Measurements from ENCODE around the gene PMAIP1. TPM values are rescaled to one million over a fixed set of nuclear protein-coding genes. Genes with fewer than 3 reads are reported as not detected.
"Not testable (repeated sequence)": the region's sequence is repeated elsewhere in the genome, so short reads cannot be mapped to it uniquely, and the experiment has no call there.

Gene PMAIP1
- total RNA-seq = 0.28 TPM

DNA sequence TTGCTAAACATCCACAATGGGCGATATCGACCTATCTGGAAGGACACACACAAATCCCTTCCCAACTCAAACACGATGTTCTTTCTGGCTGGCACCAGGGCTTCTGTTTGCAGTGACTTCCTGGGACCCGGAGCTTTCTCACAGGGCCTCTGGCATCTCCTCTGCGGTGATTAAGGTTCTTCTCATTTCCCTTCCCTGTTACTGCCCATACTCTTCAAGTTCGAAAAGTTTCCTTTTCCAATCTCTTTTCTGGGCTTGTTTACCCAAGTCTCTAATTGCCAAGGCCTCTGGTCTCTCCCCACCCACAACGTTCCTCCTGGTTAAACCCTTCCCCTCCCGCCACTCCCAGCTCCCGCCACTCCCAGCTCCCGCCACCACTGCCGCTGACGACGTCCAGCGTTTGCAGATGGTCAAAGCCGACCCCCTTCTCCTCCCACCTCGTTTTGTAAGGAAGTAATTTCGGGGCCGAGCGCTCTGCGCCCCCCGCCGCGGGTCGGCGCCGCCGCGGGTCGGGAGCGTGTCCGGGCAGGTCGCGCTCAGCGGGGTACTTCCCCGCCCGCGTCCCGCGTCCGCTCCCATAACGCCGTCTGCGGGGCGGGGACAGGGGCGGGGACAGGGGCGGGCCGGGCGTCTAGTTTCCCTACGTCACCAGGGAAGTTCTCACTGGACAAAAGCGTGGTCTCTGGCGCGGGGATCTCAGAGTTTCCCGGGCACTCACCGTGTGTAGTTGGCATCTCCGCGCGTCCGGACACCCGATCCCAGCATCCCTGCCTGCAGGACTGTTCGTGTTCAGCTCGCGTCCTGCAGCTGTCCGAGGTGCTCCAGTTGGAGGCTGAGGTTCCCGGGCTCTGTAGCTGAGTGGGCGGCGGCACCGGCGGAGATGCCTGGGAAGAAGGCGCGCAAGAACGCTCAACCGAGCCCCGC, at the start of gene PMAIP1:
PMAIP1 (plus strand) TSS at position 699 of the 924 bp plus-strand sequence; CDS start at position 881, 182 bp downstream.
- DNase-seq (ENCODE audit: low spot score) (peak; percentile 75), ATAC-seq (peak; percentile 94)

DNA sequence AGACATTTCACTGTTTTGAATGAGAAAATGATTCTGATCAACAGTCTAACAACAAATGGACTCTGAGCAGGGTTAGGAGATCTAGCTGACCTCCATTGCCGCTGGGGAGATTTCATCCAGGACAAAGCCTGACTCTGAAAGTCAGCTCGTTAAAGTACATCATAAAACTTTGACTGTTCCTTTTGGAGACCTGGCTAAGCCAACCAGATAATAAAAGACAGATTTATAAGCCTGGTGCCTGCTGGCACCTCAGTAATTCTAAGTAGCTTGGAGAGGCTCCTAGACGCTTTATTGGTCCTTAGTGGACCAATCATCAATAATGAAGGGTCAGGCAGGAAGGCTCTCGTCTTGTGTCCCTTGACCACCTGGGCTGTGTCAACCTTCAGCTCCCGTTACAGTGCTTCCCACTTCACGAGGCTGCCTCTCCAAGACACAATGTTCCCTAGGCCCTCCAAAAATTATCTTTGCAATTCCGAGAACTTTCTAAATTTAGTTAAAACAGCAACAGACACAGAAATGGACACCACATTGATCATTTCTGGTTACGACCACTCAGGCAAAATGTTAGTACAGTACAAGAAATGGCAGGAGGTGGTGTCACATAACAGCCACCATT, 47.9 kb upstream of the PMAIP1 start:
- DNase-seq (ENCODE audit: low spot score) (no peak), ATAC-seq (no peak)

DNA sequence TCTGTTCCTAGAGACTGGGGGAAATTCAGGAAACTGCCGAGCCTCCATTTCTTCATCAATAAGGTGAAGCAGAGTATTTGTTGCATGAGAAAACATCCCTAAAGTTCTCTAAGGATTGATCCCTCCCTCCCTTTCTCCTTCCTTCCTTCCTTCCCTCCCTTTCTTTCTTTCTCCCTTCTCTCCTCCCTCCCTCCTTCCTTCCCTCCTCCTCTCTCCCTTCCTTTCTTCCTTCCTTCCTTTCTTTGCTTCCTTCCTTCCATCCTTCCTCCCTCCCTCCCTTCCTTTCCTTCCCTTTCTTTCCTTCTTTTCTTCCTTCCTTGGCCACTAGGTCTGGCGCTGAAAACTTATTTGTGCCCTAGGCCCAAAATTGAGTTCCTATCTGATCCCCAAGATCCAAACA, 47.2 kb upstream of the PMAIP1 start:
- no peak for DNase-seq (ENCODE audit: low spot score)
- no peak for ATAC-seq

DNA sequence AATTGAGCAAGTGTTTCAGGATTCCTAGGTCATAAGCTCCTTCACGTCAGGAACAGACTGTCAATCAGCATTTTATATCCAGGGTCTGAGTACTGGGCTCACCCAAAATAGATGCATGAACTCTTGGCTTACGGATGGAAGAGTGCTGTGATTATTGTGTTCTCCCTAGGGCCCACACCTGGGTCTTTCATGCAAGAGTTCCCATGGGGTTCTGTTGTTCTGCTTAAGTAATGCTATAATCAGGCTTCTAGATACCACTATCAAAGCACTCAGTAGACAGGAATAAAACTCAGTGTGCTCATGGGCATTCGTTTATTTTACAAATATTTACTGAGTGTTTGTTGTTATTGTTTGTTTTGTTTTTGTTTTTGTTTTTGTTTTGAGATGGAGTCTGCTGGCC, 46.4 kb upstream of the PMAIP1 start:
- DNase-seq (ENCODE audit: low spot score) = no peak
- no peak for ATAC-seq

DNA sequence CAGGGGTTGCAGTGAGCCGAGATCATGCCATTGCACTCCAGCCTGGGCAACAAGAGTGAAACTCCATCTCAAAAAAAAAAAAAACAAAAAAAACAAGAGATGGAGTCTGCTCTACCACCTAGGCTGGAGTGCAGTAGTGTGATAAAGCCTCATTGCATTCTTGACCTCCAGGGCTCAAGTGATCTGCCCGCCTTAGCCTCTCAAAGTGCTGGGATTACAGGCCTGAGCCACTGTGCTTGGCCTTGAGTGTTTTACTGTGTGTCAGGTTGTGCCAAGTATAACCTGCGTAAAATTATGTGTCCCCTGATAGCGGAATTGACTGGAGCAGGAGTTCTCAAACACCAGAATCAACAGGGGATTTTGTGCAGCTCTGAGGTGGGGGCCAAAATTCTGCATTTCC, 45.8 kb upstream of the PMAIP1 start:
- ATAC-seq = not testable (repeated sequence)

DNA sequence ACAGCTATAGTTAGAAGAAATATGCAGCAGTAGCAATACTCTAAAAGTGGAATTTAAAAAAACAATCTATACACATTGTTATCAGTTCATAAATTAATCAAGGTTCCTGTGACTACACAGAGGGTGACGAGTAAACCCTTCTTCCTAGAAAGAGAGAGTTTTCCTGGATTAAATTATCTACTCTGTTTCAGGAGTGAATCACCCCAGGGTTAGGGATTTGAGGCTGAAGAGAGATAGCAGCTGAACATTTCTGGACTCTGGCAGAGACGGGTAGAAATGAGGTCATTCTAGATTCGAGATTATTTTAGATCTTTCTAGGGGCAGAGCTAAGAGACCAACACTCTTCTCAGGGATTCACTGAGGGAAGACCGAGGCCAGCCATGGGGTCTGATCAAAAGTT, 38.8 kb upstream of the PMAIP1 start:
- ATAC-seq (no peak), DNase-seq (ENCODE audit: low spot score) (no peak)

More for the DNA sequence above, 45.8 kb upstream of the PMAIP1 start:
- not testable (repeated sequence) for DNase-seq (ENCODE audit: low spot score)

DNA sequence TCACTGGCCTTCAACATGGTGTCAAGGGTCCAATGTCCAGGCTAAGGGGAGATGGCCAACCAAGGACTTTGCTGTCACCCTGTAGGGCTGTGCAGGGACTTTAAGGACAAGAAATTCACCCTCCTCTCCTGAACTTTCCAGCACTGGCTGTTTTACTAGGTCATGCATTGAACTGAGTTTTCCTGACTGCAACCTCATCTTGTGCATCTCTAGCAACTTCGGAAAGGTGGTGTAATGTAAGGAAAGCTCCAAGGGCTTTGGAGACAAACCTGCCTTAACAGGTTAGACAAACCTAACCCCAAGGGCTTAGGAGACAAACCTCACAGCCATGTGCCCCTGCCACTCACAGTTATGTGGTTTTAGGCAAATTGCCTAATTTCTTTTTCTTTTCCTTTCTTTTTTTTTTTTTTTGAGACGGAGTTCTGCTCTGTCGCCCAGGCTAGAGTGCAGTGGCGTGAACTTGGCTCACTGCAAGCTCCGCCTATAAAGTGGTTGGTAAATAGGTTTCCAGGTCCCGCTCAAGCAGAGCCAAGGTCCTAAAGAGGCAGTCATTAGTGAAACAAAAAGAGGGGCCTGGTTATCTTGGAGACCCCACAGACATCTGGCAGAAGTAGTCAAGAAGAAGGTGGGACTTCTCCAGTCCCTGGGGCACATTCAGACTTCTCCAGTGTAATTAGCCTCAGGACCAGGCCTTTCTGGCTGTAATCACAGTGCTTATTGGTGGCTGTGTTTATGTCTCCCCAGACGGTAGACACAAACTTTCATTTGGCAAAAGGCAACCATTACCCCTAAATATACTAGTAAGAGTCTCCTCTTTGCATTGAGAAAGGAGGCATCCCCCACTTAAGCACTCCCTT, 37.6 kb upstream of the PMAIP1 start:
- DNase-seq (ENCODE audit: low spot score) (no peak), ATAC-seq (no peak)

DNA sequence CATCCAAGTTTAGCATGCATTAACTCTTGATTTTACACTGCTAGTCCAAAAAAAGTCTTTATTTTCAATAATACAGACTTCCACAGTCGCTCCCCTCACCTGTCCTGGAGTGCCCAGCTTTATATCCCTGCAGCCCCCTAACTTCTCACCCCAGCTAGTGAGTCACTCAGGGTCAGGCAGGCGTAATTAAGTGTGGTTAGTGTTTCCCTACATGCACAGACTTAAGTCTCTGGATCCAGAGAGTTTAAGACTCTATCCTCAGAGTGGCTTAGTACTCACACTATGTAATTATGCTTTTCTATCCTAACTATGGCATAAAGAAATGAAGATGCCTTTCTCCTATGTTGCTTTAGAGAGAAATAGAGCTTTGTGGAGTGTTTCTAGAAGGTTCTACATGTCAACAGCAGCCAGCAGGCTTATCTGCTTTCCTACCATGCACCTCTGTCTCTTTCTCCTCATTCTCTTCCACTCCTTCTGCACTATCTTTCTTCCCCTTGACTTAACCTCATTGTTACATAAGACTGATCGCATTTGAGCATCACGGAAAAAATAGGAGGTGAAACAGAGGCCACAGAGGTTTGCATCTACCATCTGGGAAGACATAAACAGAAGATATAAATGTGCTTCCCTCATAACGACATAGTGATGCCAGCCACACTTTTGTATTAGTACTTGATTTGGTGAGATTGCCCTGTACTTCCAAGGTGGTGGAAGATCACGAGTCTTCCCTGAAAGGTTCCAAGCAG, 34.4 kb upstream of the PMAIP1 start:
- DNase-seq (ENCODE audit: low spot score) (no peak), ATAC-seq (no peak)

DNA sequence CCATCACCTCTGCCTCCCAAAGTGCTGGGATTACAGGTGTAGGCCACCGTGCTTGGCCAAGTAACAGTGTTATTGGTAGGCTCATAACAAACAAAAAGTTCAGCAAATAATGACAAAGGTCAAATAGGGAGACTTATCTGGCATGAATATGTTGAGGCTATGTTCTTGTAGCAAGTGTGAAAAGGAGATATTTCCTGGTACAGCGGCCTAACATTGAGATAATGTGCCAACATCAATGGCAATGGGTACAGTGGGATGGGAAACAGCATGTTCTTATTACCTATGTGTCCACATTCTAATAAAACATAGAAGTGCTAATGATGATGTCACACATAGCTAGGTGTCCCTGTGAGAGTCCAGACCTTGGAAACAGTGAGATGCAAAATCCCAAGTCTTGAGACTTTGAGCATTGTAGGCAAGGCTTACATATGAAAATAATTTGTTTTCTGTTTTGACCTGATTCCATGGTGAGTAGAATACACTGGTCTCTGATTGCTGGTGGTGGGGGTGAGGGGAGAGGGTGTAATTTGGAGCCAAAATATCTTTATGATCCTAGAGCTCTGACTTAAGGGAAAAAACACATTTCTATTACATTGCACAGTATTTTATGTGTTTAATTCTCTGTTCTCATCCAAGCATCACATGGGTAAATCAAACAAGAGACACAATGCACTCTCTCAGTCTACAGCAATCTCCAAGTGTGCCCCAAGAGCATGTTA, 33.1 kb upstream of the PMAIP1 start:
- ATAC-seq = no peak
- DNase-seq (ENCODE audit: low spot score) = no peak

DNA sequence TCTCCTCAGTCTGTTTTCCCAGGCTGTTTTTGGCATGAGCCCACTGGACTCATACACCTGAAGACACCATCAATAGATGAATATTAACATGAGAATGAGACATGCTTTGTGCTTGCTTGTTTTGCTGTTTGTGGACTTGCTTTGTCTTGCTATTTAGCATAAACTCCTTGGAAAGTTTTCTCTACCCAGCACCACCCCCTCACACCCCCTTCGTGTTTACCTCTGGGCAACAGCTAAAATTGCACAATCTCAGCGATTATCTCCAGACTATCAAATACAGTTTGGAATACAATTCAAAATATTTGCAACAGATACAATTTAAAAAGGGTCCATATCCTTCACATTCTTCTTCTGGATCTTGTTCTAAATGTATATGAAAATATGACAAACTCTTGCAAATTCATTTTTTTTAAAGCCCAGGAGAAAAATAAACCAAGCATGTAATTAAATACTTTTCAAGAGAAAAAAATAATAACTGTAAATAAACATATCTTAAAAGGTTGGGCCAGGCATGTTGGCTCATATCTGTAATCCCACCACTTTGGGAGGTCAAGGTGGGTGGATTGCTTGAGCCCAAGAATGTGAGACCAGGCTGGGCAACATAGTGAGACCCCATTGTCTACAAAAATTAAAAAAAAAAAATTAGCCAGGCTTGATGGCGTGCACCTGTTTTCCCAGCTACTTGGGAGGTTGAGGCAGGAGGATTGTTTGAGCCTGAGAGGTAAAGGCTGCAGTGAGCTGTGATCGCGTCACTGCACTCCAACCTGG, 32.3 kb upstream of the PMAIP1 start:
- DNase-seq (ENCODE audit: low spot score) (no peak), ATAC-seq (peak; percentile 32)

DNA sequence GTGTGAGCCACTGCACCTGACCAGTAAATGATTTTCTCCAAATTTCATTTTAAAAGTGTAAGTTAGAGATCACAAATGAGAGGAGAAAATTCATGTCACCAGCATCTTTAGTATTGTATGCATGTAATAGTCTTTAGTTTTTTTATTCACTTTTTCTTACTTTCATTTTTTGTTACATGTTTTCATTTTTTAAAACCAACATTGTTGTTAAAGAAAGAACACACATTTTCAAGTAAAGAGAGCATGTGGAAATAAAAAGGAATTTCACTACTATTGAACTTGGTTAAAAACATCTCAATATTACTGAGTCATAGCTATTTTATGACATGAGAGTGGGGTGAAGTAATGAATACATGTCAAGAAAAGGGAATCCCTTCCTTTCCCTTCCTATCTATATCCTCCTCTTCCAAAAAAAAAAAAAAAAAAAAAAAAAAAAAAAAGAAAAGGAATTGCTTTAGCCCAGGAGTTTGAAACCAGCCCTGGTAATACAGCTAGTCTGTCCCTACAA, 29.1 kb upstream of the PMAIP1 start:
- ATAC-seq = no peak
- no peak for DNase-seq (ENCODE audit: low spot score)

DNA sequence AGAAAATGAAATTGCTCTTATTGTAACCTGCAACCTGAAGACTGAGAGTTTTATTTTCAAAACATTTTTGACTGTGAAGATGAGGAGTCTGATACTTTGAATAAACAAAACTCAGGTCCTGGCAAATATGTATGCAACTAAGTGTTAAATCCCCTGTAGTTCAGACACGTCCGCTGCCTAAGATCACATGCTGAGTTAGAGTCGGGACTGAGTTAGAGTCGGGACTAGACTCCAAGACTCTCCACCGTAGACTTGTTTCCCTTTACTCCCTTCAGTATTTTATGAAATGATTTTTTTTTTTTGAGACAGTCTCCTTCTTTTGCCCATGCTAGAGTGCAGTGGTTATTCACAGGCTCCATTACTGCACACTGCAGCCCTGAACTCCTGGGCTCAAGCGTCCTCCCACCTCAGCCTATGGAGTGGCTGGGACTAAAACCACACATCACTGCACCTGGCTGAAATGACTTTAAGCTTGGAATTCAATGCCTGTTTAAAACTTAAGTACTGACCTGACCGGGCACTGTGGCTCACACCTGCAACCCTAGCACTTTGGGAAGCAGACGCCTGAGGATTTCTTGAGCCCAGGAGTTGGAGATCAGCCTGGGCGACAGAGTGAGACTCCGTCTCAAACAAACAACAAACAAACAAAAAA, 28.0 kb upstream of the PMAIP1 start:
- DNase-seq (ENCODE audit: low spot score) = no peak
- ATAC-seq = no peak

DNA sequence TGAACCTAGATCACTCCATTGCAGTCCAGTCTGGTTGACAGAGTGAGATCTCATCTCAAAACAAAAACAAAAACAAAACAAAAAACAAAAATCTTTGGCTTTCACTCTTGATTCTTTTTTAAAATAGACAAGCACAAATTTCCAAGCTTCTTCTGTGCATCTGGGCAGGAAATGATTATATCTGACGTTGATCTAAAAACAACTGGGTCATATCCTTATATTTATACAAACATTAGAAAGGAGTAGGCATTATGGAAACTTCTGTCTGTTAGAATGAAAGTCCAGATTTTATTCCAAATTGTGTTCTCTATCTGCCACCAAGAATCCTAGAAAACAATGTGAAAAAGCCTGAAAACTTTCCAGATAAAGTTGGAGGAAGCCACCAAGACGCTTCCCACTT, 26.2 kb upstream of the PMAIP1 start:
- no peak for DNase-seq (ENCODE audit: low spot score)

DNA sequence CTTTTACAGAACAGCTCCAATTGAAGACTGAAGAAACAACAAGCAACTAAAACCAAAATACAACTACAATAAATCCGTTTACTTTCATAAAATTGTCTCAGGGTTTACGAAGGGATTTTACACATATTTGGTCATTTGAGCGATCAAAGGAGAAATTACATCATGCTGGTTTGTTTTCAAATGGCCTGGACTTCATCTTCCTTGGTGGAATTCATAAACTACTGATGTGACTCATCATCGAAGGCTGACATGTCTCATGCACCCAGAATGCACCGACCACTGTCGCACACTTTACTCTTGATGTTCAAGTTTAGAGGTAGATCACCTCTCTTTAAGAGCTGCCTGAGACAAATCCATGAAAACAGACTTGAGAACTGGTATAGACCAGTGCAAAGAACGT, 25.6 kb upstream of the PMAIP1 start:
- DNase-seq (ENCODE audit: low spot score) (no peak), ATAC-seq (no peak)

More for the DNA sequence above, 26.2 kb upstream of the PMAIP1 start:
- no peak for ATAC-seq

DNA sequence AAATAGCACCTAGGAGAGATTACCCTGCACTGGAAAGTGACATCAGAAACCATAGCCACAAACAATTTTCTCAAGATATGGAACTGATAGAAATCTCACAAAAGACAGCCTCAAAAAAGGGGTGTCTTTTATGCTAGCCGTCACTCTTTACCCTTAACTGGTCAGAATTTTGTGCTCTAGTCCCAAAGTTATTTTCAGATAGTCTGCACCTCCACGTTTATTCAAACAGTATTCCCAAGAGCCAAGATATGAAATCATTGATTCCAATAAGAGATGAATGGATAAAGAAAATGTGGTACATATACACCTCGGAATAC, 23.5 kb upstream of the PMAIP1 start:
- no peak for ATAC-seq
- DNase-seq (ENCODE audit: low spot score) = no peak

DNA sequence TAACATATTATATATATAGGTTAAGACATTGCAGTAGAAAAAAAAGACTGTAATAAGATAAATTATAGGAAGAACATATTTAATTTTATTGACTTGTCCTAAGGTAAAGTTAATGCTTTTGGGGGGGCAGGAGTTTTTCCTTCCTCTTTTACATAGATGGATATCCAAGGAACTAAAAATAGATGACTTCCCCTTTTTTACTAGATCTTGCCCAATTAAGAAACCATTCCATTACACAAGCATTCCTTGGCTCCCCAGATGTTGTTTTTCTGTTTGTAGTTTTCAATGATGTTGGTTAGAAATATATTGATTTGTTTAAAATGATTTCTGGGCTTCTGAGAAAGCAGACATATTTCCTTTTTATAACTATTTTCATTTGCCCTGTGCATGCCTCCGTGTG, 22.4 kb upstream of the PMAIP1 start:
- ATAC-seq = no peak
- no peak for DNase-seq (ENCODE audit: low spot score)

DNA sequence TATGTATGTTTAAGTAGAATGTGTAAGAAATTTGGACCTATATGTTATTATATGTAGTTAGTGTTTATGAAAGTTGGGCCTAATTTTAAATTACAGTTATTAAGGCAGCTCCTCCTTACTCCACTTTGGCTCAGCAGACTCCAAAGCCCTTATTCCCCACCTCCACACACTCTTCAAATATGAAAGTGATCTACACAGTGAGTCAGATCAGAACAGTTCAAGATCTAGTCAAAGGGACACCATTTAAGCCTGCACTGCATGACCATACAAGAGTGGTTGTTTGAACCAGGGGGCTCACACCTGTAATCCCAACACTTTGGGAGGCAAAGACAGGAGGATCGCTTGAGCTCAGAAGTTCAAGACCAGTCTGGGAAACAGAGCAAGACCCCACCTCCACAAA, 21.2 kb upstream of the PMAIP1 start:
- ATAC-seq = no peak
- no peak for DNase-seq (ENCODE audit: low spot score)
